Measurements from ENCODE around the gene ARHGAP25.

GRCh38 chr2:68849579-68850030 lies 115.0 kb downstream of the ARHGAP25 start:
- no peak for TF ChIP-seq CTCF (IDR thresholded peaks at IDR 0.05; ENCODE audit: insufficient read depth, low read length, poor library complexity, severe bottlenecking)
- no peak for TF ChIP-seq EZH2phosphoT487 (conservative IDR thresholded peaks at IDR 0.05; ENCODE audit: low read length)

All from SU-DHL-6 (cell line).